ENCODE results near the gene PHF5A.

Gene PHF5A

GRCh38 chr22:41417622-41418390, 50.7 kb downstream of the PHF5A start:
- Histone ChIP-seq H3K27me3 (ENCODE audit: control insufficient read depth in 5 of 5, insufficient read depth in 4 of 5, low read length in 5 of 5) (no peaks in the 10 kb centered on the region), H3K9ac (ENCODE audit: low read length in 5 of 5) (peak overlapping the region in 2 of 5 donors; percentile 37 to 38), H3K4me3 (ENCODE audit: low read depth in 1 of 5, low read length in 5 of 5) (peak overlapping the region in 1 of 5 donors; percentile 28), H3K36me3 (ENCODE audit: control insufficient read depth in 5 of 5, insufficient read depth in 5 of 5, low read length in 5 of 5) (peaks cover 0 to under 1% (median 0%) of the 10 kb centered on the region in 5 donors), H3K4me1 (ENCODE audit: control insufficient read depth in 5 of 5, insufficient read depth in 5 of 5, low read length in 5 of 5) (peaks cover 15 to 47% (median 40%) of the 10 kb centered on the region in 5 donors), H3K9me3 (ENCODE audit: control insufficient read depth in 5 of 5, low read length in 5 of 5) (no peaks in the 10 kb centered on the region), H3K27ac (ENCODE audit: low read depth, low read length) (no peak overlapping the region)

GRCh38 chr22:41415554-41415953, 52.9 kb downstream of the PHF5A start:
- Histone ChIP-seq H3K27me3 (ENCODE audit: control insufficient read depth in 5 of 5, insufficient read depth in 4 of 5, low read length in 5 of 5) (no peaks in the 10 kb centered on the region), H3K9me3 (ENCODE audit: control insufficient read depth in 5 of 5, low read length in 5 of 5) (no peaks in the 10 kb centered on the region), H3K4me3 (ENCODE audit: low read depth in 1 of 5, low read length in 5 of 5) (peak overlapping the region in 1 of 5 donors; percentile 15), H3K4me1 (ENCODE audit: control insufficient read depth in 5 of 5, insufficient read depth in 5 of 5, low read length in 5 of 5) (peaks cover 20 to 64% (median 59%) of the 10 kb centered on the region in 5 donors), H3K9ac (ENCODE audit: low read length in 5 of 5) (peak overlapping the region in 2 of 5 donors; percentile 23 to 56), H3K36me3 (ENCODE audit: control insufficient read depth in 5 of 5, insufficient read depth in 5 of 5, low read length in 5 of 5) (no peaks in the 10 kb centered on the region), H3K27ac (ENCODE audit: low read depth, low read length) (peak overlapping the region; percentile 98)

GRCh38 chr22:41411021-41411851, 57.3 kb downstream of the PHF5A start:
- Histone ChIP-seq H3K36me3 (ENCODE audit: control insufficient read depth in 5 of 5, insufficient read depth in 5 of 5, low read length in 5 of 5) (no peaks in the 10 kb centered on the region), H3K27ac (ENCODE audit: low read depth, low read length) (no peak overlapping the region), H3K9ac (ENCODE audit: low read length in 5 of 5) (peak overlapping the region in 4 of 5 donors; percentile 0 to 28 (median 15)), H3K4me3 (ENCODE audit: low read depth in 1 of 5, low read length in 5 of 5) (no peak overlapping the region), H3K9me3 (ENCODE audit: control insufficient read depth in 5 of 5, low read length in 5 of 5) (no peaks in the 10 kb centered on the region), H3K4me1 (ENCODE audit: control insufficient read depth in 5 of 5, insufficient read depth in 5 of 5, low read length in 5 of 5) (peaks cover 13 to 47% (median 44%) of the 10 kb centered on the region in 5 donors), H3K27me3 (ENCODE audit: control insufficient read depth in 5 of 5, insufficient read depth in 4 of 5, low read length in 5 of 5) (no peaks in the 10 kb centered on the region)

GRCh38 chr22:41410311-41410751, 58.2 kb downstream of the PHF5A start:
- Histone ChIP-seq H3K9me3 (ENCODE audit: control insufficient read depth in 5 of 5, low read length in 5 of 5) (no peaks in the 10 kb centered on the region), H3K4me3 (ENCODE audit: low read depth in 1 of 5, low read length in 5 of 5) (no peak overlapping the region), H3K9ac (ENCODE audit: low read length in 5 of 5) (no peak overlapping the region), H3K4me1 (ENCODE audit: control insufficient read depth in 5 of 5, insufficient read depth in 5 of 5, low read length in 5 of 5) (peaks cover 13 to 41% (median 38%) of the 10 kb centered on the region in 5 donors), H3K27me3 (ENCODE audit: control insufficient read depth in 5 of 5, insufficient read depth in 4 of 5, low read length in 5 of 5) (no peaks in the 10 kb centered on the region), H3K27ac (ENCODE audit: low read depth, low read length) (no peak overlapping the region), H3K36me3 (ENCODE audit: control insufficient read depth in 5 of 5, insufficient read depth in 5 of 5, low read length in 5 of 5) (no peaks in the 10 kb centered on the region)
